Activated gamma-delta T cell (primary cell): ENCODE data around the gene LAP3.
"Not testable (repeated sequence)": the region's sequence is repeated elsewhere in the genome, so short reads cannot be mapped to it uniquely, and the experiment has no call there.

Source experiments
- DNase-seq: peaks from one replicate; lab custom pipeline; 2025; lab: John Stamatoyannopoulos, UW
- total RNA-seq, 2 donors: gene quantifications; one replicate each; lab custom pipeline; 2026; lab: John Stamatoyannopoulos, UW

Gene LAP3
- 41.7 to 62.3 reads per million in 2 donors for total RNA-seq

GRCh38 chr4:17576932-17577664, at the start of gene LAP3:
Gene LAP3, plus strand, starts transcription at chr4:17577198. Its CDS starts 268 bp downstream, at chr4:17577466.
- DNase-seq, result peak; percentile 97

GRCh38 chr4:17528551-17529165, 48.3 kb upstream of the LAP3 start:
- no peak for DNase-seq

- no peak for DNase-seq
These were observed 45.3 kb upstream of the LAP3 start for GRCh38 chr4:17531538-17532285.

GRCh38 chr4:17534705-17535104, 42.3 kb upstream of the LAP3 start:
- no peak for DNase-seq

- DNase-seq, result no peak
These were observed 41.8 kb upstream of the LAP3 start for GRCh38 chr4:17535242-17535641.

GRCh38 chr4:17535906-17536305, 41.1 kb upstream of the LAP3 start:
- DNase-seq, result no peak

GRCh38 chr4:17537060-17537459, 39.9 kb upstream of the LAP3 start:
- not testable (repeated sequence) for DNase-seq

- DNase-seq, result no peak
These were observed 32.8 kb upstream of the LAP3 start for GRCh38 chr4:17544205-17544604.

GRCh38 chr4:17544831-17545234, 32.2 kb upstream of the LAP3 start:
- no peak for DNase-seq

GRCh38 chr4:17545374-17546140, 31.4 kb upstream of the LAP3 start:
- DNase-seq, result no peak

GRCh38 chr4:17546222-17546621, 30.8 kb upstream of the LAP3 start:
- DNase-seq, result no peak

- no peak for DNase-seq
These were observed 30.3 kb upstream of the LAP3 start for GRCh38 chr4:17546678-17547077.

- no peak for DNase-seq
These were observed 26.4 kb upstream of the LAP3 start for GRCh38 chr4:17550549-17550948.

GRCh38 chr4:17552427-17552826, 24.6 kb upstream of the LAP3 start:
- no peak for DNase-seq

- no peak for DNase-seq
These were observed 22.4 kb upstream of the LAP3 start for GRCh38 chr4:17554568-17554967.

- no peak for DNase-seq
These were observed 20.5 kb upstream of the LAP3 start for GRCh38 chr4:17556498-17556897.

GRCh38 chr4:17557880-17558279, 19.1 kb upstream of the LAP3 start:
- no peak for DNase-seq

GRCh38 chr4:17558941-17559708, 17.9 kb upstream of the LAP3 start:
- DNase-seq, result no peak

GRCh38 chr4:17559709-17560048, 17.3 kb upstream of the LAP3 start:
- DNase-seq, result no peak

GRCh38 chr4:17560065-17560673, 16.8 kb upstream of the LAP3 start:
- DNase-seq, result no peak
